ENCODE data around the gene GPR161. TPM values are rescaled to one million over a fixed set of nuclear protein-coding genes. Genes with fewer than 3 reads are reported as not detected.
A peak's percentile ranks its signal among the peaks of the same experiment; 100 is the strongest.

GPR161 gene
- polyA plus RNA-seq, 1 donor: 7.7 TPM

DNA sequence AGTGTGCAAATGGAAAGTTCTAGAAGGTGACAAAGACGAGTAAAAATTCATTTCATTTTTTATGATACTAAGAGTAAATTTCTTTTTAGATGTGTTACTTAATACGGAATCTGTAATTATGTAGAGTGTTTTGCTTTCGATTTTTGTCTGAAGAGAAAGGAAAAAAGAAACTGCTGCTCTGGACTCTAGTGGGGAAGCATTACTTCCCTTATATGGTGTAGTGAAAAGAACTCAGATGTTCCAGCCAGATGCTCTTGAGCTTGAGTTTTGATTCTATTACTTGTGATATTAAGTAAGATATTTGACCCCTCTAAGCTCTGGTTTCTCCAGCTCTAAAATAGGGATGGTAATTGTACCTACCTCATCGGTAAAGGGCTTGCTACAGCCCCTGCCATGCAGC is 12.2 kb upstream of the GPR161 start:
- Histone ChIP-seq H3K4me3 (ENCODE audit: low read length) (no peak overlapping the region), H3K36me3 (ENCODE audit: control insufficient read depth, insufficient read depth, low read length) (no peaks in the 10 kb centered on the region), H3K4me1 (ENCODE audit: control insufficient read depth, insufficient read depth, low read length) (peaks cover 2% of the 10 kb centered on the region), H3K9me3 (ENCODE audit: control insufficient read depth, low read depth, low read length) (no peaks in the 10 kb centered on the region), H3K27me3 (ENCODE audit: control insufficient read depth, insufficient read depth, low read length) (no peaks in the 10 kb centered on the region), H3K27ac (ENCODE audit: low read length) (no peak overlapping the region)
- 100% methylated on average over 2 of the region's 4 CpGs for WGBS (ENCODE audit: insufficient coverage, low lambda C conversion rate)
- DNase-seq: no peak

GRCh38 chr1:168146626-168147025 is 9.9 kb upstream of the GPR161 start:
- WGBS (ENCODE audit: insufficient coverage, low lambda C conversion rate): no CpG with 5 or more reads among the region's 11 CpGs

GRCh38 chr1:168146160-168146539 is 9.4 kb upstream of the GPR161 start:
- Histone ChIP-seq H3K4me1 (ENCODE audit: control insufficient read depth, insufficient read depth, low read length) (peaks cover 2% of the 10 kb centered on the region), H3K36me3 (ENCODE audit: control insufficient read depth, insufficient read depth, low read length) (no peaks in the 10 kb centered on the region), H3K4me3 (ENCODE audit: low read length) (no peak overlapping the region), H3K27me3 (ENCODE audit: control insufficient read depth, insufficient read depth, low read length) (no peaks in the 10 kb centered on the region), H3K27ac (ENCODE audit: low read length) (peak overlapping the region; percentile 44), H3K9me3 (ENCODE audit: control insufficient read depth, low read depth, low read length) (no peaks in the 10 kb centered on the region)
- DNase-seq: no peak
- WGBS (ENCODE audit: insufficient coverage, low lambda C conversion rate): 24% methylated on average over 2 of the region's 5 CpGs

More at GRCh38 chr1:168146626-168147025, 9.9 kb upstream of the GPR161 start:
- Histone ChIP-seq H3K4me1 (ENCODE audit: control insufficient read depth, insufficient read depth, low read length) (peaks cover 2% of the 10 kb centered on the region), H3K36me3 (ENCODE audit: control insufficient read depth, insufficient read depth, low read length) (no peaks in the 10 kb centered on the region), H3K27me3 (ENCODE audit: control insufficient read depth, insufficient read depth, low read length) (no peaks in the 10 kb centered on the region), H3K4me3 (ENCODE audit: low read length) (no peak overlapping the region), H3K9me3 (ENCODE audit: control insufficient read depth, low read depth, low read length) (no peaks in the 10 kb centered on the region), H3K27ac (ENCODE audit: low read length) (peak overlapping the region; percentile 44)
- peak; percentile 65 to 83 for DNase-seq

DNA sequence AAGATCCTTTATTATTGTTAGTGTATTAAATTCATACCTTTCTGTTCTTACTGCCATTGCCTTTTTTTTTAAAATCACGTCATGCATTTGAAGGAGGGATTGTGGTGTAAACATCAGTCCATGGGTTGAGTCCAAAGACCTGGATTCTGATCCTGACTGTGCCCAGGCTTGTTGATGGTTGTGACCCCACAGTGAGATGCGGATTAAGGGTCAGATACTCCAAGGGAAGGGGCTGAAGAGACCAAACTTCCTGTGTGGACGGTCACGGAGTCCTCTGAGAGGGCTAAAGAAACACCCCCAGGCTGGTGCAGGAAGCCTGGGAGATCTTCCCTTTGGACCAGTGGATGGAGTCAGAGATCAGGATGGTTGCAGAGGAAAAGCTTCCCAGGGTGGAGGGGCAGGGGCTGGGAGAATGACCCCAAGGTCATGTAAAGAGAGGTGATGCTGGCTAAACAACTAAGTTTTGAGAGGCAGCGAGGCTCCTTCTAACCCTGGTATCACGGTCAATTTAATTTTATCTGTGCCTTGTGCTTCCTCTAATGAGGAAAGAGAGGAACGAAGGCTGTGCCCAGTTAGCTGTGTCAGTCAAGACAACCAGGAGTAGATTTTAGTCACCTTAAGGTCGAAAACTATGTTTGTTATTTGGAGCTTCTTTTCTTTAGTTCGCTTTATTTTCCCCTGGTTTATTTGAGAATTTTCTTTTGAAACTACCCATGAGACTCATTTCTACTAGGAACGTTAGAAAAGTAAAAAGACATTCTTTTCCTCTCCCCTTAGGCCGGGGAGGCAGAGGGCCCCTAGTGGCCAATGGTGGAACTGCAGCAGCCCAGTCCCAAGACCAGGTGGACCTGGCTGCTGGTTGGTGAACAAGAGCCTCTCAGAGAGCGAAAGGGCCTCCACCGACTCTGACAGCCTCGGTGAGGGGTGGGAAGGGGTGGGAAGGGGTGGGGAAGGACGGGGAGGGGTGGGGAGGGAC is 8.7 kb upstream of the GPR161 start:
- no peaks in the 10 kb centered on the region for H3K27me3 ChIP-seq (ENCODE audit: control insufficient read depth, insufficient read depth, low read length)
- H3K4me3 ChIP-seq (ENCODE audit: low read length): no peak overlapping the region
- H3K9me3 ChIP-seq (ENCODE audit: control insufficient read depth, low read depth, low read length): no peaks in the 10 kb centered on the region
- WGBS (ENCODE audit: insufficient coverage, low lambda C conversion rate): 24% methylated on average over 5 of the region's 15 CpGs
- no peaks in the 10 kb centered on the region for H3K36me3 ChIP-seq (ENCODE audit: control insufficient read depth, insufficient read depth, low read length)
- H3K27ac ChIP-seq (ENCODE audit: low read length): no peak overlapping the region
- peaks cover 2% of the 10 kb centered on the region for H3K4me1 ChIP-seq (ENCODE audit: control insufficient read depth, insufficient read depth, low read length)
- peak; percentile 85 to 88 for DNase-seq

DNA sequence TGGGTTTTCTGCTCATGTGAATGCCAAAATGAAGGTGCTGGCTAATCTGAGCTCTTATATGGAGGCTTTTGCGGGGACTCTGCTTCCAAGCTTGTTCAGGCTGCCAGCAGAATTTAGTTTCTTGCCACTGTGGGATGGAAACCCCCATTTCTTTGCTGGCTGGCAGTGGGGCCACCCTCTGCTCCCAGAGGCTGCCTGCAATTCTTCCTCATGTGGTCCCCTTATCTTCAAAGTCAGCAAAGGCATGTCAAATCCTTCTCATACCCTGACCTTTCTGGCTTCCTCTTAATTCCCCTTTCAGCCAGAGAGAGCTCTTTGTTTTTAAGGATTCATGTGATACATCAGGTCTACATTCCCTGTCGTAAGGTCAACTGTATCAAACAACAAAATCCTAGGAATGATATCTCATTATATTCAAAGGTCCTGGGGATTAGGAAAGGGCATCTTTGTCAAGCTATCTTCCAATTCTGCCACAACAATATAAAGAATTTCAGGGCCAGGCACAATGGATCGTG is 5.2 kb upstream of the GPR161 start:
- peaks cover 2% of the 10 kb centered on the region for H3K4me1 ChIP-seq (ENCODE audit: control insufficient read depth, insufficient read depth, low read length)
- no peaks in the 10 kb centered on the region for H3K9me3 ChIP-seq (ENCODE audit: control insufficient read depth, low read depth, low read length)
- no peak overlapping the region for H3K27ac ChIP-seq (ENCODE audit: low read length)
- DNase-seq: no peak
- H3K36me3 ChIP-seq (ENCODE audit: control insufficient read depth, insufficient read depth, low read length): no peaks in the 10 kb centered on the region
- H3K27me3 ChIP-seq (ENCODE audit: control insufficient read depth, insufficient read depth, low read length): no peaks in the 10 kb centered on the region
- H3K4me3 ChIP-seq (ENCODE audit: low read length): no peak overlapping the region
- WGBS (ENCODE audit: insufficient coverage, low lambda C conversion rate): no CpG with 5 or more reads among the region's 3 CpGs

GRCh38 chr1:168139070-168139469 is 2.3 kb upstream of the GPR161 start:
- H3K9me3 ChIP-seq (ENCODE audit: control insufficient read depth, low read depth, low read length): no peaks in the 10 kb centered on the region
- peaks cover 9% of the 10 kb centered on the region for H3K4me1 ChIP-seq (ENCODE audit: control insufficient read depth, insufficient read depth, low read length)
- H3K27ac ChIP-seq (ENCODE audit: low read length): no peak overlapping the region
- no peaks in the 10 kb centered on the region for H3K36me3 ChIP-seq (ENCODE audit: control insufficient read depth, insufficient read depth, low read length)
- no peak overlapping the region for H3K4me3 ChIP-seq (ENCODE audit: low read length)
- no peak for DNase-seq
- H3K27me3 ChIP-seq (ENCODE audit: control insufficient read depth, insufficient read depth, low read length): no peaks in the 10 kb centered on the region

GRCh38 chr1:168138134-168138533 is 1.4 kb upstream of the GPR161 start:
- Histone ChIP-seq H3K36me3 (ENCODE audit: control insufficient read depth, insufficient read depth, low read length) (no peaks in the 10 kb centered on the region), H3K4me1 (ENCODE audit: control insufficient read depth, insufficient read depth, low read length) (peaks cover 9% of the 10 kb centered on the region), H3K9me3 (ENCODE audit: control insufficient read depth, low read depth, low read length) (no peaks in the 10 kb centered on the region), H3K4me3 (ENCODE audit: low read length) (no peak overlapping the region), H3K27me3 (ENCODE audit: control insufficient read depth, insufficient read depth, low read length) (no peaks in the 10 kb centered on the region), H3K27ac (ENCODE audit: low read length) (no peak overlapping the region)
- WGBS (ENCODE audit: insufficient coverage, low lambda C conversion rate): 94% methylated on average over 2 of the region's 5 CpGs
- no peak for DNase-seq

GRCh38 chr1:168137515-168137821 is 738 bp upstream of the GPR161 start:
- Histone ChIP-seq H3K27me3 (ENCODE audit: control insufficient read depth, insufficient read depth, low read length) (no peaks in the 10 kb centered on the region), H3K4me1 (ENCODE audit: control insufficient read depth, insufficient read depth, low read length) (peaks cover 9% of the 10 kb centered on the region), H3K36me3 (ENCODE audit: control insufficient read depth, insufficient read depth, low read length) (no peaks in the 10 kb centered on the region), H3K9me3 (ENCODE audit: control insufficient read depth, low read depth, low read length) (no peaks in the 10 kb centered on the region), H3K27ac (ENCODE audit: low read length) (peak overlapping the region; percentile 67), H3K4me3 (ENCODE audit: low read length) (peak overlapping the region; percentile 76)
- WGBS (ENCODE audit: insufficient coverage, low lambda C conversion rate): 0% methylated on average over 1 of the region's 6 CpGs
- no peak for DNase-seq

DNA sequence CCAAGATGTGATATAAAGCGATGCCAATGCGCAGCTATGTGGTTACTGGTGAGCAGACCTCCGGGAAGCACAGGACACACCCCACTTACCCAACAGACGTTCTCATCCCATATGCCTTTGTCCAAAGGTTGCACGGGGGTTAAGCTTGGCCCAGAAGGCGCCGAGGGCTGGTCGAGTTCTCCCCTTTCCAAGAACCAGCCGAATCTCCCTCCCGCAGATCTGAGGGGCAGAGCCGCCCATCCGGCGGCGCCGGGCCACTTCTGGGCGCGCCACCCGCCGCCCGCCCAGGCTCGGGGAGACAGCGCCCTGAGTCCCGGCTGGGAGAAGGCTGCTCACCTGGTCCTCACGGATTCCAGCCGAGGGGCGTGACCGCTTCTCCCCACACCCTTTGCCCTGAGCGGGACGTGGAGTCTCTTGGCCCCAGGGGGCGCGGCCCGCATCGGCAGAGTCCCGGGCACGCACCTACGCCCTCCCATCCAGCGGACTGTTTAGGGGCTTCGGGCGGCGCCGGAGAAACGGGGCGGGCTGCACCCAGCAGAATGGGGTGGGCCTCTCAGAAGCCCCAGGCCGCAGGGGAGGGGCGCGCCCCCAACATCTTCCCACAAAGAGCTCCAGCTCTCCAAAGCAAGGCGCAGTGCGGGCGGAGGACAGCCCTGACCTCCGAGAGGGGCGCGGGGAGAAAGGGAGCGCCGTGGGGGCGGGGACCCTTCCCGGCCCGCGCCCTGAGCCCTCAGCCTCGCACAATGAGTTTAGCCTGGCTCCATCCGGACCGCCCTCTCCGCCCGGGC is 615 bp downstream of the GPR161 start:
- Histone ChIP-seq H3K9me3 (ENCODE audit: control insufficient read depth, low read depth, low read length) (no peaks in the 10 kb centered on the region), H3K27me3 (ENCODE audit: control insufficient read depth, insufficient read depth, low read length) (no peaks in the 10 kb centered on the region), H3K36me3 (ENCODE audit: control insufficient read depth, insufficient read depth, low read length) (no peaks in the 10 kb centered on the region), H3K27ac (ENCODE audit: low read length) (peak overlapping the region; percentile 28), H3K4me1 (ENCODE audit: control insufficient read depth, insufficient read depth, low read length) (peaks cover 9% of the 10 kb centered on the region), H3K4me3 (ENCODE audit: low read length) (peak overlapping the region; percentile 76)
- DNase-seq: peak; percentile 57 to 75
- no CpG with 5 or more reads among the region's 63 CpGs for whole genome bisulfite sequencing (ENCODE audit: insufficient coverage, low lambda C conversion rate)

DNA sequence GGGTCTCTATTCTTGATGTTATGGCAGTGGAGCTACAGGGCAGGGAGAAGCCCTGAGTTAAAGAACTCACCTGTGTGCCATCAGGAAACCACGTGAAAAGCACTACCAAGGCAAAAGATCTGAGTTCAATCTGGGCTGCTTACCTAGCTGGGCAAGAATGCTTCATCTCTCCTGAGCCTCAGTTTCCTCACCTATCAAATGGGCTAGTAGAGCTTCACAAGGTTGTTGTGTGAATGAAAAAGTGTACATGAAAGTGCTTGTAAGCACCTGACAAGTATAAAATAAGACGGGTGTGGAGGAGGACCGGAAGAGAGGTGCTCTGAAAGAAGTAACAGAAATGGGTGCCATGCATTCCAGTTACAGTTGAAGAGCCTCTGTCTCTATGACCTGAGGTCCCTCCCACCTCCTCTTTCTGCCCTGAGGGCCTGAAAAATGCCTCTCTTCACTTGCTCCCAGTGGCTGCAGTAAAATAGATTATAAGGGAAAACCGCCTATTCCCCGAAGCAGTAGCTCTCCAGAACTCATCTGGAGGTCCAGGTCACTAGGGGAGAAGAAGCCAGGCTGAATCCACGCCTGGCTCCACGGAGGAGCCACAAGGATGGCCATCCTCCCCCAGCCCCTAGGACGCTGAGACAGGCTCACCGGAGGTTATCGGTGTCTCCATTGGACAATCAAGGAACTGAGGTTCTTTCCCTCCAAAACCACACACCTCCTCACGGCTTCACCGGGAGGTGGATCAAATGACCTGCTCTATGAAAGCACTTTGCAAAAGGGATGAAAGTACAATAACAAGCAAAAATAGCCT is 1.4 kb downstream of the GPR161 start:
- Histone ChIP-seq H3K4me1 (ENCODE audit: control insufficient read depth, insufficient read depth, low read length) (peaks cover 9% of the 10 kb centered on the region), H3K27ac (ENCODE audit: low read length) (no peak overlapping the region), H3K27me3 (ENCODE audit: control insufficient read depth, insufficient read depth, low read length) (no peaks in the 10 kb centered on the region), H3K36me3 (ENCODE audit: control insufficient read depth, insufficient read depth, low read length) (peaks cover under 1% of the 10 kb centered on the region), H3K9me3 (ENCODE audit: control insufficient read depth, low read depth, low read length) (no peaks in the 10 kb centered on the region), H3K4me3 (ENCODE audit: low read length) (peak overlapping the region; percentile 76)
- no peak for DNase-seq
- 0% methylated on average over 2 of the region's 12 CpGs for WGBS (ENCODE audit: insufficient coverage, low lambda C conversion rate)

Data from large intestine (tissue), 3 donors.